GM12875 (cell line): ENCODE measurements around the gene JUNB.
"Not testable (repeated sequence)": the region's sequence is repeated elsewhere in the genome, so short reads cannot be mapped to it uniquely, and the experiment has no call there.

Source experiments
- H3K4me3 ChIP-seq: one replicate; pipeline ENCODE4 v1.5.1; 2011; ENCODE audit warnings: low read depth, low read length, control low read depth
- TF ChIP-seq, protein P1 (sequence below): IDR thresholded peaks from 2 replicates; pipeline ENCODE4 v1.5.1; 2011; ENCODE audit warnings: low read depth, mild to moderate bottlenecking, control low read depth, inconsistent platforms, low read length, moderate library complexity, borderline replicate concordance; ENCODE audit not compliant: insufficient read depth

Gene JUNB

DNA sequence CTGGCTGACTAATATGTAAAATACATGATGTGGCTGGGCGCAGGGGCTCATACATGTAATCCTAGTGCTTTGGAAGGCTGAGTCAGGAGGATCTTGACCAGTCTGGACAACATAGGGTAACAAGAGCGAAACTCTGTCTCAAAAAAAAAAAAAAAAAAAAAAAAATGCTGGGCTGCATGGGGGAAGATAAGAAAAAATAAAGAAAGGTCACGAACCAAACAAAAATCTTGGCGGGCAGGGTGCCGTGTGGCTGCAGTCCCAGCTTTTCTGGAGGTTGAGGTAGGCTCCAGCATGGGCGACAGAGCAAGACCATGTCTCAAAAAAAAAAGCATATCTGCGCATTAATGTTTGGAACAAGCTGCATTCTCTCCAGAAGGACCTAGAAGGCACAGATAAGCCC, 23.8 kb downstream of the JUNB start:
- no peak overlapping the region for H3K4me3 ChIP-seq
- TF ChIP-seq, protein P1, sequence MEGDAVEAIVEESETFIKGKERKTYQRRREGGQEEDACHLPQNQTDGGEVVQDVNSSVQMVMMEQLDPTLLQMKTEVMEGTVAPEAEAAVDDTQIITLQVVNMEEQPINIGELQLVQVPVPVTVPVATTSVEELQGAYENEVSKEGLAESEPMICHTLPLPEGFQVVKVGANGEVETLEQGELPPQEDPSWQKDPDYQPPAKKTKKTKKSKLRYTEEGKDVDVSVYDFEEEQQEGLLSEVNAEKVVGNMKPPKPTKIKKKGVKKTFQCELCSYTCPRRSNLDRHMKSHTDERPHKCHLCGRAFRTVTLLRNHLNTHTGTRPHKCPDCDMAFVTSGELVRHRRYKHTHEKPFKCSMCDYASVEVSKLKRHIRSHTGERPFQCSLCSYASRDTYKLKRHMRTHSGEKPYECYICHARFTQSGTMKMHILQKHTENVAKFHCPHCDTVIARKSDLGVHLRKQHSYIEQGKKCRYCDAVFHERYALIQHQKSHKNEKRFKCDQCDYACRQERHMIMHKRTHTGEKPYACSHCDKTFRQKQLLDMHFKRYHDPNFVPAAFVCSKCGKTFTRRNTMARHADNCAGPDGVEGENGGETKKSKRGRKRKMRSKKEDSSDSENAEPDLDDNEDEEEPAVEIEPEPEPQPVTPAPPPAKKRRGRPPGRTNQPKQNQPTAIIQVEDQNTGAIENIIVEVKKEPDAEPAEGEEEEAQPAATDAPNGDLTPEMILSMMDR: no peak

- not testable (repeated sequence) for H3K4me3 ChIP-seq
Measured at GRCh38 chr19:12817188-12817587, 25.9 kb downstream of the JUNB start.

GRCh38 chr19:12817810-12818209, 26.5 kb downstream of the JUNB start:
- H3K4me3 ChIP-seq: not testable (repeated sequence)

DNA sequence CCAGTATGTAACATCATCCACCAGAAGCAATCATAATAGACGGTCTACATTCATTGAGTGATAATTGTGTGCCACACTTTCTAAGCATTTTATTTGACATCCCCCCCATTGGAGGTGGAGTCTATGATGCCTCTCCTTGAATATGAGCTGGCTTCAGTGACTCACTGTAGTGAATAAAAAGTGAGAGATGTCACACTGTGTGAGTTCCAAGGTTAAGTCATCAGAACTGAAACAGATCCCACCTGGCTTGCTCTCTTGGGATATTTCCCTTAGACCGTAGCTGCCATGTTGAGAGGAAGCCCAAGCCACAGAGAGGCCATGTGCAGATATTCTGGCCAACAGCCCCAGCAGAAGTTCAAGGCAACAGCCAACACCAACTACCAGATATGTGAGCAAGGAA, 30.5 kb downstream of the JUNB start:
- TF ChIP-seq, protein P1: no peak

GRCh38 chr19:12825254-12826131, 34.2 kb downstream of the JUNB start:
- TF ChIP-seq, protein P1: peak; percentile 45; the same call in 1 of the 2 replicates
- no peak overlapping the region for H3K4me3 ChIP-seq

More for the DNA sequence above, 30.5 kb downstream of the JUNB start:
- H3K4me3 ChIP-seq: no peak overlapping the region

GRCh38 chr19:12828494-12828893, 37.2 kb downstream of the JUNB start:
- TF ChIP-seq, protein P1: no peak
- H3K4me3 ChIP-seq: no peak overlapping the region

DNA sequence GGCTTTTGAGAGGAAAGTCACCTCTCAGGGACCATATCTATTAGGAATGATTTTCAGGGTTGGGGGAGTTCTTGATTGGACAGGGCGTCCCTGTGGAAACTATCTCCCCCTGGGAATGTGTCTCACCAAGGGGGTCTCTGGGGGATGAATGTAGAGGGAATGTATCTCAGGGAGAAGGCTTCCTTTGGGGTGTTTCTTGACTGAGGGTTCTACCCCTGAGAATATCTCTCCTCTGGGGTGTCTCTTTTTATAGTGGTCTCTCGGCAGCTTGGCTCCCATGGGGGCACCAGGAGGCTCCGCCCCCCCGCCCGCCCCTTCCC, 42.1 kb downstream of the JUNB start:
- no peak overlapping the region for H3K4me3 ChIP-seq
- TF ChIP-seq, protein P1: no peak

GRCh38 chr19:12833738-12834565, 42.7 kb downstream of the JUNB start:
- TF ChIP-seq, protein P1: no peak
- H3K4me3 ChIP-seq: peak overlapping the region; percentile 24
